GM19025 (cell line): ENCODE results near the gene ANGPTL2.

Experiments
- ATAC-seq: cut with Tn5 transposase; IDR thresholded peaks from one replicate; pipeline ENCODE4 v1.9.1; 2021; ENCODE audit warnings: mild to moderate bottlenecking, low read depth, moderate library complexity; ENCODE audit not compliant: unreplicated experiment

ANGPTL2 gene

GRCh38 chr9:127137640-127138360 lies 15.4 kb upstream of the ANGPTL2 start:
- no peak for ATAC-seq

DNA sequence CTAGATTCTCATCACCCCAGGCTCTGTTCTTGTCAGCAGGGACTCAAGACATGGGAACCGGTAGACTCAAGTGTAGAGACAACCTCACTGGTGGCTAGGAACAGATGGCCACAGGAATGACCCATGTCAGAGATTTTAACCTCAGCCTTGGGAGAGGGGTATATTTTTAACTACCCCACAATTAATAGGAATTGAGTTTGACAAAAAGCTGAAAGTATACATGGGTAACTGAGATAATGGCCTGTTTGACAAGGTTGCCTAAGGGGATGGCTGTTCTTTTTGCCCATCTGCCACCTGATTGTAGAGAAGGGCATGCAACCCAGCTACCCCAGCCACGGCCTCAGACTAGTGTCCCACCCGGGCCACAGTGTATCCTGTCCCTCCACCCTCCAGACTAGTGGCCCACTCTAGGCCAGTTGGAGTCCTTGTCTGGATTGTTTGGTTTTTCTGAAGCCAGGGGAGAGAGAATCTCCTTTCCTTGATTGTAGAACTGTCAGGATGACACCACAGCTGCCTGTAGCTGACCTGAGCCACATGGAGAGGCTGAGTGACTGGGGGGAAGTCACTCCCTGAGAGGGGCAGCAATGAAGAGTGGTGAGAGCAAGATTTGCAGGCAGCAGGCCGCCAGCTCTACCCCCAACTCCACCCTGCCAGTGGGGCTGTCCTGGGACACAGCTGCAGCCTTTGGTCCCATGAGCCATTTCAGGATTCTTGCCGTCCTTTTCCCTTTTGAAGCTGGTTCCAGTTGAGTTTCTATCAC lies 14.6 kb upstream of the ANGPTL2 start:
- ATAC-seq: no peak

DNA sequence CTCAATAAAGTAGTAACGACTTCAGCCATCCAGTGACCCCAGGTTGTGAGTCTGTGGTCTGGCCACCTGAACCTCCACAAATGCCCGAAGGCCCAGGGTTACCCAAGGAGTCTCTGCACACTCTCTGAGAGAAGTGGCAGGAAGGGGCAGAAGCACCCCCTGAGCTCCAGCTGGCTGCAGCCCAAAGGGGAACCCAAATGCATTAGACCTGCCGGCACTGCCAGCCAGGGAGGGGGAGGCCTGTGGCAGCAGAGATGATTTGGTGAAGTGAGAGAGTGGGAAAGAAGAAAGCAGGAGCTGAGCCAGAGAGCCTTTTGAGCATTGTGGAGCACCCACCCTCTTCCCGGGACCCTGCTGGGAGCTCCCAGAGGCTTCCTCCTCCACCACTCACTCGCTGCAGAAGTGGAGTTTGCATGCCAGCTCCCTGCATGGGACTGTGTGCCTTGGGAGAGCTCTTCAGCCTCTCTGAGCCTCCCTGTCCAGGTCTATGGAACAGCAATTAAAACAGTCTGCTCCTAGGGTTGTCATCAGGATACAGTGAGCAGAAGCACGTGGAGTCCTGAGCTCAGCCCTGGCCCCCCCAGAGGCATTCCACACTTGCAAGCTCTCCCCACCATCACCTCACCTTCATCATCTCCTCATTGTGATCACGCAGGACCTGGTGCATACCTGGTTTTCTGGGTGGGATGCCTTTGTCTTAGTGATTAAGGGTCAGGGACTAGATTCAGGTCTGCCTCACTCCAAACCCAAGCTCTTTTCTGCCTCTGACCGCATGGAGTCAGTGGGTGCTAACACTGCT lies 13.8 kb upstream of the ANGPTL2 start:
- no peak for ATAC-seq

DNA sequence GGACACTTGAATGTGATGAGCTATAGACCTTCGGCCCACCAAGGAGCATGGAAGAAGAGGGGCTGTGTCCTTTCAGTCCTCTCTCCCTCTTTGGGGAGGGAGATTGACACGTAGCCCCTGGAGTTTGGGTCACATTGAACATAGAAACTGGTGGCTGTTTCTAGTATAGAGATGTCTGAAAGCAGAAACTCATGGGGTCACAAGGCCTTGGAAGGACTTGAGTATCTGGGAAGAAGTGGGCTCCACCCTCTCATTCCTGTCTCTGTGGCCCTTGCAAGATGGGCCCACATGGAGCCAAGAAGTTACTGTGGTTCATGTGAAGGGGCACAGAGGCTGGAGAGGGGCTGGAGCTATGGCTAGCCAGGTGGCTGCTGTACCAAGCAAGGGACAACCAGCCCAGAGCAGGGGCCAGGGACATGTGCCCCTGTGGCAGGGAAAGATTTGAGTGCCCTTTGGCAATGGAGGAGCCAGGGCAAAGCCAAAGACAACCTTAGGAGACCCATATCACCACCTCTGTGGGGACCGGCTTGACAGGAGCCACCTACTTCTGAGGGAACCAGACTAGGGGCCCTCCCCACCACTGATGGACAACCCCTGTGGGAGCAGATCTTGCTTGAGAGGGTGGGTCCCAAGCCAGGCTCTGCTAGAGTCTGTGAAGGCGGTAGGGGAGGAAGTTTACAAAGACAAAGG lies 12.8 kb upstream of the ANGPTL2 start:
- no peak for ATAC-seq

- ATAC-seq: no peak
Observed at GRCh38 chr9:127133739-127134167, 11.3 kb upstream of the ANGPTL2 start.

DNA sequence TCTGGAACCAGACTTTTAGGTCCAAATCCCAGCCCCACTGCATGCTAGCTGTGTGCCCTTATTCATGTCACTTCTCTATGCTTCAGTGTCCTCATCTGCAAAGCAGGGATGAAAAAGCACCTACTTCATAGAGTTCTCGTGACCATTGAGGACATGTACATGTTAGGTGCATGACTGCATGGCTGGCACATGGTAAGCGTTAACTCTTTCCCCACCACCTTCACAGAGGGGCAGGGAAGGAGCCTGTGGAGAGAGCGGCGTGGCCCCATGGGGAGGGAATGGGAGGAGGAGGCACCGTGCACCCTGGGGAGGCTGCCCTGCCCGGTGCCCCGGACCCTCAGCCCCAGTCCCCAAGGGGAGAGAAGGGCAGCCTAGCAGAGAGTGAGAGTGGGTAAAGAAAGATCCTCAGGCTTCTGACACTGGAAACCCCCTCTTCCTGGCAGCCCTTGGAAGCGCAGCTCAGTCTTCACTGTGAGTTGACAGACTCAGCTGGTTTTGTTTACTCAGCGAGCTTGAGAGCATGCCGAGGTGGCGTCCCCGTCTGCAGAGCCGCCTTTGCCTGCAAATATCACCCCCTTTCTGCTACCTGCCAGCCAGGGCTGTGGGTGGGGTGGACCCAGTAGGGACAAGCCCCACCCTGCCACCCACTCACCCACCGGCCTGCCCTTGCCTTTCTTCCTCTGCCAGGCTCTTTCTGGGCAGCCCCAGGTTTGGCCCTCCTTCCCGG lies 10.6 kb upstream of the ANGPTL2 start:
- no peak for ATAC-seq

GRCh38 chr9:127132375-127132774 lies 9.9 kb upstream of the ANGPTL2 start:
- ATAC-seq: no peak

- ATAC-seq: no peak
Observed at GRCh38 chr9:127131871-127132270, 9.4 kb upstream of the ANGPTL2 start.

DNA sequence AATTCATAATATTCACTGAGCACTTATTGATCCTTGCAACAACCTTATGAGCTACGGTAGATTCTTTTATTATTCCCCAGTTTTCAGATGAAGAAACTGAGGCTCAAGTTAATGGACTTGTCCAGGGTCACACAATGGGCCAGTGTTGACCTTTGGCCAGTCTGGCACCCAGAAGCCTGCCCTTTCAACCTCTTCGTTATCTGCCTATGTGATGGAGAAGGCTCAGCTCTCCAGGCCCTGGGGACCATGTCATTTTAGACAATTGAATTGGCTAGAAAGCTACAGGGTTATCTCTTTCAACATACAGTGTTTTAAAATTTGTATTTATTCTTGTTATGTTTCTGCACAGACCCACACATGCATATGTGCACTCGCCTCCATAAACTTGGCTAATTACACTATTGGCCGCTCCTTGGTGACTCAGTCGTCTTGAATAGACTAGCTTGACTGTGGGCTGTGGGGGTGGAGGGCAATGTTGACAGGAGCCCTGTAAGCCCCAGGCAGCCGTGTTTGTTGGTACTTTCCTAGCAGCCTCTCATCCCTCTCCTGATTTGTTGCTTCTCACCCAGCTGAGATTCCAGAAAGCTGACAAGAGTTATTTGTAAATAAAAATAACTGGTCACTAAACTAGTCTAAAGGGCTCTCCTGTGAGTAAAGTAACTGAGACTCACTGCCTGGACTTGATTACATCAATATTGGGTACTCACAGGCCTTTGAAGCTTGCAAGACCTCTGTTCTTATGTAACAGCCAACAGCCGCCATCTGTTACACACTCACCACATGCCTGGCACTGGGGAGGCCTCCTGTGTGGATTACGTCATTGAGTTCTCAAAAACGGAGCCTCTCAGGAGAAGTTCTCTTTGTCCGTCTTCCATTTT lies 8.5 kb upstream of the ANGPTL2 start:
- no peak for ATAC-seq

DNA sequence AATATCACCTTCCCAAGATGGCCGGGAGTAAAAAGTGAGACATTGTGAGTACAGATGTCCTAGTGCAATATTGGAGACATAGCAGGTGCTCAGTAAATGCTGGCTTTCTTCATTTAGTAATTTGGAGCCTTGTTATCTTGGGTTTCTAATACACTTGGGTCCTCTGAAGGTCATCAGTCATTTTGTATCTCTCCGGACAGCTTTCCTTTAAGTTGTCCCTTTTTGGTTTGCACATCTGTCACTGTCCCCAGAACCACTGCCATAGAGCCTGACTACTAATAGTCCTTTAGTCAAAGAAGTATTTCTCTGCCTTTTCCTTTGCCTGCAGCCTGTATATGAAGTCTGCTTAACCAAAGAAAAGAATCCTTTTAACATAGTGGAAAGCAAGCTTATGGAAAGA lies 7.8 kb upstream of the ANGPTL2 start:
- ATAC-seq: no peak

DNA sequence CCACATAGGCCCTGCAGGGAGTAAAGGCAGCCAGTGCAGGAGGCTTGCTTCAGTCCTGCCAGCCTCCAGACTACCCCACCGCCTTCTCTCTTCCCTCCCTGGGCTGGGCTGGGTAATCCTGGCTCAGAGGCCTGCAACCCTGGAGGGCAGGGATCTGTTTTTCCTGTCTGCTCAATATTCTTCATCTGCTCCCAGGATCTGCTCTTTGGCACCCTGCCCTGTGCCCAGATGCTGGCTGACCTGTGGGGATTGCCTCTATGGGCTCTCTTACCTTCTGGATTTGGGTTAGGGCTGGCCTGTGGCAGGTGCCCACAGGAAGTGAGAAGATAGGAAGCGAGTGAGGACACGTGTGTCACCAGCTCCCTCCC lies 7.3 kb upstream of the ANGPTL2 start:
- ATAC-seq: no peak

GRCh38 chr9:127129073-127129717 lies 6.8 kb upstream of the ANGPTL2 start:
- no peak for ATAC-seq

DNA sequence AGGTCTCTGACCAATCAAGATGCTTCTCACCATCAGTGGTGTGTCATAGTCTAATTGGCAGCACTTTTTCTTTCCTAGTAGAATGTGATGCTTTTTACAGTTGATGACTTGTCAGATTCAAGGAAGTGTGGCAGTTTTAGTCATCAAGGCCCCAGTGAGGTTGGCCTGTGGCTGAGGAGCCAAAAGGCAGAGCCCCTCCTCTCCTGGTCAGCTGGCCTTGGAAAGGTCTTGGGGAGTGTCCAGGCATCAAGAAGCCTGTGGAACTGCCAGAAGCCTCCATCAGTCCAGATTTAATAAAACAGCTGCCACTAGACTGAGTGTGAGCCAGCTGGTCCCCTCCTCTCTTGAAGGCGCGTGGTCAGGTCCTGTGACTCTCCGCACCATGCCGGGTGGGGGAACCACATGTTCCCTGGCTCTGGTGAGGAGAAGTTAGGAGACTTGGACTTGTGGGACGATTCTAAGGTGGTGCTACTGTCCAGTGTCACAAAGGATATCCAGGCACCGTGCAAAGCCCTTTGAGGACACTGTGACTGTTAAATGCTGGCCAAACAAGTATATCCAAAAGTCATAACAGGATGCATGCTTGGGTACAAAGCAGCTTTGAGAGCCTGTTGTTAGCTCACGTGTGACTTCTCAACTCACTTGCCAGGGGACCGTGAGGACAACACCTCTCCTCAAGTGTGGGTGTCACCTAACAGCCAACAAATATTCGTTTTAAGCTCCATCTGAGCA lies 6.1 kb upstream of the ANGPTL2 start:
- ATAC-seq: no peak

- ATAC-seq: no peak
Observed at GRCh38 chr9:127126971-127127370, 4.5 kb upstream of the ANGPTL2 start.

GRCh38 chr9:127124792-127125191 lies 2.4 kb upstream of the ANGPTL2 start:
- ATAC-seq: no peak

DNA sequence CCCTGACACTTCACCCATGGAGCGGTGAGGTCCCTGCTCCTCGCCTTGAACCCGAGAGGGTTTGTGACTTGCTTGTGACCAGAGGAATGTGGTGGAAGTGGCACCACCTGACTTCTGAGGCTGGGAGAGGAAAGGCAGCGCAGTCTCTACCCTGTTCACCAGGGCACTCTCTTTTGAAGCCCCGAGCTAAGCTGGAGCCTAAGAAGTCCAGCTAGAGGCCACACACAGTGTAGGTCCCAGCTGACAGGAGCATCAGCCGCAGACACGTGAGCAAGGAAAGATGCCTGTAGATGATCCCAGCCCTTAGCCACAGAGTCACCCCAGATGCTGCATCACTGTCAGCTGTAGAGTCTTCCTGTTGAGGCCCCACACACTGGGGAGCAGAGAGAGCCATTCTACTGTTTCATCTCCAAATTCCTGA lies 1.7 kb upstream of the ANGPTL2 start:
- no peak for ATAC-seq

DNA sequence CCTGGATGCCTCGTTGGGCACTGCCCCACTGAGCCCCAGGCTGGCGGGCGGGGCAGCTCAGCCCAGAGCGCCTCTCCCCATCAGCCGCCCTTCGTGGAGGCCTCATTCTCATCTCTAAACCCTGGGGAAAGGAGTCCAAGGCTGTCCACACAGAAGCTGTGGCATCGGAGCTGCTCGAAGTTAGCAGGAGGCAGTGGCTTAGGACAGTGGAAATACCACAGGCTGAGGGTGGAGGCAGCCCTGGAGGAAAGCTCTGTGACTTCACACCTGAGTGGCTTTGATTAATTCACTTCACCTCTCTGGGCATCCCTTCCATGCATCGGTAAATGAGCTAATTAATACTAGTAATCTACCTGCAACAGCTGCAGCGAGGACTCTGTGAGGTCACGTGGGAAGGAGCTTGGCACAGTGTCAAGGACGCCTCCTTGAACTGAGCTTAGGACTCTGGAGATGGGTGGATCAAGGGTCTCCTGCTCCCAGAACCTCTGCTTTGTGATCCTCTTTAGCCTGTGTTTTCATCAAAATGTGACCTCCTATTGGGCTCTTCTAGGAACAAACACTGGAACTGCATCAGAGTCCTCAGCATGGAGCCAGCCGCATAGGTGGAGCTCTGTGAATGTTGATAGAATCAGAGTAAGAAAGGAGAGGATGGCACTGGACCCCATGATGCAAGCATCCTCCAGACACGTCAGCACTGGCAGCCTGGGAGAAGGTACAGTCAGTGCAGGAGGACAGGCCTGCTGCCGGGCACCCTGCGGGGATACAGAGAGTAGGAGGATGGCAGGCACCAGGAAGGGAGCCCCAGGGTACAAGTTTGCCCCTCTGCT lies 842 bp upstream of the ANGPTL2 start:
- no peak for ATAC-seq
